Thoracic aorta (tissue), 2 donors: ENCODE measurements around the gene GINS1. TPM values are rescaled to one million over a fixed set of nuclear protein-coding genes. Genes with fewer than 3 reads are reported as not detected.

ENCODE experiments used
- ATAC-seq: fragments of 150-250 bp; one replicate; pipeline ENCODE4 v1.8.0; 2017; ENCODE audit warnings: low read depth; ENCODE audit not compliant: insufficient number of reproducible peaks, low FRiP score
- DNase-seq: peaks from one replicate; pipeline ENCODE4 v3.0.0-alpha.2; 2020; ENCODE audit warnings: low spot score
- H3K27ac ChIP-seq, 2 donors: fragments of 200-600 bp; sonication (generic); 1 replicate in 1 of 2; 2 replicates in 1 of 2; pipeline ENCODE4 v1.5.1; 2016; ENCODE audit warnings: mild to moderate bottlenecking in 2 of 2, moderate library complexity in 2 of 2
- H3K27me3 ChIP-seq: fragments of 200-600 bp; sonication (generic); replicated peaks from 2 replicates; pipeline ENCODE4 v1.6.0; 2016; ENCODE audit warnings: mild to moderate bottlenecking; ENCODE audit not compliant: insufficient read depth
- H3K36me3 ChIP-seq: fragments of 200-600 bp; sonication (generic); one replicate; pipeline ENCODE4 v1.5.1; 2016
- H3K4me1 ChIP-seq, 2 donors: fragments of 200-600 bp; sonication (generic); 1 replicate in 1 of 2; 2 replicates in 1 of 2; pipeline versions ENCODE4 v1.5.1 to v1.6.0; 2016; ENCODE audit warnings: low read depth in 2 of 2, mild to moderate bottlenecking in 1 of 2; ENCODE audit not compliant: control insufficient read depth in 1 of 2
- H3K4me3 ChIP-seq: fragments of 200-600 bp; sonication (generic); 2 replicates; pipeline ENCODE4 v1.5.1; 2016; ENCODE audit warnings: mild to moderate bottlenecking
- H3K9me3 ChIP-seq: fragments of 200-600 bp; sonication (generic); 2 replicates; pipeline ENCODE4 v1.5.1; 2016
- total RNA-seq, 2 donors: library from RNA; depleted of rRNA; stranded (reverse); fragments of >200 nt; gene quantifications; one replicate each; pipeline versions ENCODE4 v1.1.0 to v1.2.3, GENCODE V29; 2016
- TF ChIP-seq, protein P1 (sequence below): fragments of 200-600 bp; sonication (generic); IDR thresholded peaks from one replicate; pipeline ENCODE4 v1.5.1; 2019; ENCODE audit warnings: antibody characterized with exemption

The GINS1 gene
- total RNA-seq, 2 donors from 2014 or later, result 0.41 TPM; not detected in 1

GRCh38 chr20:25372584-25373336 lies 34.7 kb upstream of the GINS1 start:
- DNase-seq (no peak), ATAC-seq (no peak)
- H3K27ac ChIP-seq, result no peak overlapping the region
- TF ChIP-seq, protein P1, sequence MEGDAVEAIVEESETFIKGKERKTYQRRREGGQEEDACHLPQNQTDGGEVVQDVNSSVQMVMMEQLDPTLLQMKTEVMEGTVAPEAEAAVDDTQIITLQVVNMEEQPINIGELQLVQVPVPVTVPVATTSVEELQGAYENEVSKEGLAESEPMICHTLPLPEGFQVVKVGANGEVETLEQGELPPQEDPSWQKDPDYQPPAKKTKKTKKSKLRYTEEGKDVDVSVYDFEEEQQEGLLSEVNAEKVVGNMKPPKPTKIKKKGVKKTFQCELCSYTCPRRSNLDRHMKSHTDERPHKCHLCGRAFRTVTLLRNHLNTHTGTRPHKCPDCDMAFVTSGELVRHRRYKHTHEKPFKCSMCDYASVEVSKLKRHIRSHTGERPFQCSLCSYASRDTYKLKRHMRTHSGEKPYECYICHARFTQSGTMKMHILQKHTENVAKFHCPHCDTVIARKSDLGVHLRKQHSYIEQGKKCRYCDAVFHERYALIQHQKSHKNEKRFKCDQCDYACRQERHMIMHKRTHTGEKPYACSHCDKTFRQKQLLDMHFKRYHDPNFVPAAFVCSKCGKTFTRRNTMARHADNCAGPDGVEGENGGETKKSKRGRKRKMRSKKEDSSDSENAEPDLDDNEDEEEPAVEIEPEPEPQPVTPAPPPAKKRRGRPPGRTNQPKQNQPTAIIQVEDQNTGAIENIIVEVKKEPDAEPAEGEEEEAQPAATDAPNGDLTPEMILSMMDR, result no peak
- H3K9me3 ChIP-seq, result no peaks in the 10 kb centered on the region
- H3K36me3 ChIP-seq, result no peaks in the 10 kb centered on the region
- peaks cover 0 to 3% of the 10 kb centered on the region in 2 donors for H3K4me1 ChIP-seq
- no peaks in the 10 kb centered on the region for H3K27me3 ChIP-seq
- H3K4me3 ChIP-seq, result no peak overlapping the region

GRCh38 chr20:25374842-25375241 lies 32.6 kb upstream of the GINS1 start:
- no peaks in the 10 kb centered on the region for H3K9me3 ChIP-seq
- DNase-seq (no peak), ATAC-seq (no peak)
- H3K27ac ChIP-seq, result no peak overlapping the region
- H3K36me3 ChIP-seq, result no peaks in the 10 kb centered on the region
- H3K4me1 ChIP-seq, result peaks cover 0 to 3% of the 10 kb centered on the region in 2 donors
- no peak overlapping the region for H3K4me3 ChIP-seq
- no peaks in the 10 kb centered on the region for H3K27me3 ChIP-seq
- TF ChIP-seq, protein P1, result no peak

- H3K9me3 ChIP-seq, result no peaks in the 10 kb centered on the region
- no peaks in the 10 kb centered on the region for H3K27me3 ChIP-seq
- no peak overlapping the region for H3K4me3 ChIP-seq
- TF ChIP-seq, protein P1, result no peak
- peaks cover 0 to 3% of the 10 kb centered on the region in 2 donors for H3K4me1 ChIP-seq
- no peak overlapping the region for H3K27ac ChIP-seq
- ATAC-seq (no peak), DNase-seq (no peak)
- no peaks in the 10 kb centered on the region for H3K36me3 ChIP-seq
Observed at GRCh38 chr20:25376236-25376635, 31.2 kb upstream of the GINS1 start.

DNA sequence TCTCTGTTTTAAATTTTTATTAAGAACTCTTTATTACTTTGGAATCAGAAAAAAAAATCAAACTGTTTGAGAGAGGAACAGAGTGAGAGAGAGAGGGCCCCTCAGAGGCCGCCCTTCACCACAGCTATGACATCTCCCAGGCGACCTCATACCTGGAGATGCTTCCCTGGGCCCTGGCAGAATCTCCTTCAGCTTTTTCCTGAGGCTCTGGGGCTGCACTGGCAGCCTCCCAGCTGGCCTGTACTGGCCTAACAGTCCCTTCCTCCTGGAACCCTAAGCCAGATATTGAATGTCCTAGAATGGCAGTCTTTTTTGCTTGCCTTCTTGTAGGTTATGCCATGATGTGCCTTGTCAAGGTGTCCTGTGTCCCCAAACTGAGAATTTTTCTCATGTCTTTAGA lies 30.6 kb upstream of the GINS1 start:
- no peak for ATAC-seq
- Histone ChIP-seq H3K27ac (no peak overlapping the region), H3K27me3 (no peaks in the 10 kb centered on the region), H3K4me3 (no peak overlapping the region), H3K4me1 (peaks cover 0 to 3% of the 10 kb centered on the region in 2 donors), H3K36me3 (no peaks in the 10 kb centered on the region), H3K9me3 (no peaks in the 10 kb centered on the region)
- no peak for DNase-seq
- TF ChIP-seq, protein P1, result no peak

GRCh38 chr20:25378189-25378883 lies 29.1 kb upstream of the GINS1 start:
- H3K36me3 ChIP-seq, result no peaks in the 10 kb centered on the region
- H3K9me3 ChIP-seq, result no peaks in the 10 kb centered on the region
- TF ChIP-seq, protein P1, result no peak
- H3K4me3 ChIP-seq, result no peak overlapping the region
- ATAC-seq, result no peak
- peaks cover 0 to 3% of the 10 kb centered on the region in 2 donors for H3K4me1 ChIP-seq
- DNase-seq, result no peak
- H3K27ac ChIP-seq, result no peak overlapping the region
- no peaks in the 10 kb centered on the region for H3K27me3 ChIP-seq
